IPS-18c (cell line): Measurements from ENCODE around the gene PRPF6.

ENCODE experiments used
- H3K4me3 ChIP-seq: 2 replicates; pipeline ENCODE4 v1.7.0; 2013; ENCODE audit warnings: low read depth, mild to moderate bottlenecking, low read length, moderate library complexity; ENCODE audit not compliant: insufficient read depth
- H3K9me3 ChIP-seq: one replicate; pipeline ENCODE4 v1.6.1; 2013; ENCODE audit warnings: mild to moderate bottlenecking, low read length, moderate library complexity; ENCODE audit not compliant: control insufficient read depth, insufficient read depth

Gene PRPF6

DNA sequence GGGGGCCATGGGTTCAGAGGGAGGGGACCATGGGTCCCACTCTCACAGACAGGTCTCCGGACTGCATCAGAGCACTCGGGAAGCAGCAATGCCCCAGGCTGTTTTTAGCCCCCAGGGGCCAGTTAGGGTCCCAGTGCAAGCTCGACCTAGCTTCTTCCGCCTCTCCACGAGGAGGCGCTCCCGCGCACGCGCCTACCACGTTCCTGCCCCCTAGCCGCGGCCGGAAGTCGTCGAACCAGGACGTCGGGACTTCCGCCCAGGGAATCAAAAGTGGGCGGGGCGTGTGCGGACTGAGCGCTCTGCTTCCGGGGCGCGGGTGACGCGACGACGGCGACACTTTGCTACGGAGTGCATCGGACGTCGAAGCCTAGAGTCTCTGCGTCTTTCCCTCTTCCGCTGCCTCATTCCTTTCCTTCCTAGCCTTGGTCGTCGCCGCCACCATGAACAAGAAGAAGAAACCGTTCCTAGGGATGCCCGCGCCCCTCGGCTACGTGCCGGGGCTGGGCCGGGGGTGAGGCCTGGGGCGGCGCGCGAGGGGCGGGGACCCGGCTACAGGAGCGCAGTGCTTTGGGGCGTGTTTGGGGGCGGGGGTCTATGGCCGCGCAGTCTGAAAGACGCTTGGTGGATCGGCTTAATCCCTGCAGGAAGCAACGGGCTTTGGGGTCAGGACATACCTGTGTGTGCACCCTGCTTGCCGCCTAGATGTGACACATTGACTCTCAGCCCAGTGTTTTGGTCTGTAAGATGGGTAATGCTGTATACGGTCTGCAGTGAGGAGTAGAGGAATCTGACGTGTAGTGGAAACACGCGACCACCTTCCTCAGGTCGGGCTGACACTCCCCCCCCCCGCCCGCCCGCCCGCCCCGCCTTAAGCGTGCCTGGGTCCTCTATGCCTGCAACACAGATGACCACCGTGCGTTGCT, at the start of gene PRPF6:
Gene PRPF6 (plus strand): TSS at position 327 of the 923 bp plus-strand sequence. CDS start 114 bp downstream, at position 441.
- Histone ChIP-seq H3K9me3 (no peaks in the 10 kb centered on the region), H3K4me3 (peak within 1 kb of the TSS; percentile 87)

DNA sequence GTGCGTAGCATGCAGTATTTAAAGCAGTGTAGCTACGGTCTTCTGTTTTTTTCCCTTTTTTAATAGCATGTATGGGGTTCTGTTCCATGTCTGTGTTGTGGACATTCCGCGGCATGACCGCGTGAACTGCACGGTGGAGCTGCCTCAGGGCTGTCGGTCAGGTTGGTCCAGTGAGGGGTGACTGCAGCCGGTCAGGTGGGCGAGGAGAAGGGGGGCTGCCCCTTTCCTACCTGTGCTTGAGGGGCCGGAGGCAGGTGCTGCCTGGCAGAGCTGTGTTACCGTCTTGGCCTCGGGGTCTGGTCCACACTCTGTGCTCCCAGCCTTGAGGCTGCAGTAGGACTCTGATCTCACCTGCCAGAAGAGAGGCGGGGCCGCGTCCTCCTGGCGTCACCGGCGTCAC, 49.2 kb upstream of the PRPF6 start:
- no peaks in the 10 kb centered on the region for H3K9me3 ChIP-seq
- no peak overlapping the region for H3K4me3 ChIP-seq

DNA sequence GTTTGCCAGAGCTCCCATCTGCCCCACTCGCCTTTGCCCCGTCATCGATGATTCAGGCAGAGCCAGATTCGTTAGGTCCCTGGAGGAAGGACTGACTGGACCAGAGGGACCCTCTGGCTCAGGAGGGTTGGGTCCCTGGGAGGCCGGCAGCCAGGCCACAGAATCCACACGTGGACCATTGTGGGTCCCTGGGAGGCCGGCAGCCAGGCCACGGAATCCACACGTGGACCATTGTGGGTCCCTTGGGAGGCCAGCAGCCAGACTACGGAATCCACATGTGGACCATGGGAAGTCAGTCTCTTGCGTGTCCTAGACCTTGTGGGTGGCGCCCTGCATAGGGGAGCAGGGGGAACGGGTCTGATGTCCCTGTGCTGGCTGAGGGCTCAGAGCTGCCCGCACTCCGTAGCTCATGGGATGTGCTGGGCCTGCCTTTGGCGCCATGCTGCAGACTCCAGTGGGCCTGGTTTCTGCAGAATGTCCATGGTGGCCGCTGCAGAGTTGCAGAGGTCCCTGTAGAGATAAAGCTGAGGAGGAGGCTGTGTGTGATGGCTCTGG, 48.2 kb upstream of the PRPF6 start:
- no peak overlapping the region for H3K4me3 ChIP-seq

GRCh38 chr20:63933646-63934045, 47.3 kb upstream of the PRPF6 start:
- H3K4me3 ChIP-seq = no peak overlapping the region
- no peaks in the 10 kb centered on the region for H3K9me3 ChIP-seq

More for the DNA sequence above, 48.2 kb upstream of the PRPF6 start:
- H3K9me3 ChIP-seq = no peaks in the 10 kb centered on the region

DNA sequence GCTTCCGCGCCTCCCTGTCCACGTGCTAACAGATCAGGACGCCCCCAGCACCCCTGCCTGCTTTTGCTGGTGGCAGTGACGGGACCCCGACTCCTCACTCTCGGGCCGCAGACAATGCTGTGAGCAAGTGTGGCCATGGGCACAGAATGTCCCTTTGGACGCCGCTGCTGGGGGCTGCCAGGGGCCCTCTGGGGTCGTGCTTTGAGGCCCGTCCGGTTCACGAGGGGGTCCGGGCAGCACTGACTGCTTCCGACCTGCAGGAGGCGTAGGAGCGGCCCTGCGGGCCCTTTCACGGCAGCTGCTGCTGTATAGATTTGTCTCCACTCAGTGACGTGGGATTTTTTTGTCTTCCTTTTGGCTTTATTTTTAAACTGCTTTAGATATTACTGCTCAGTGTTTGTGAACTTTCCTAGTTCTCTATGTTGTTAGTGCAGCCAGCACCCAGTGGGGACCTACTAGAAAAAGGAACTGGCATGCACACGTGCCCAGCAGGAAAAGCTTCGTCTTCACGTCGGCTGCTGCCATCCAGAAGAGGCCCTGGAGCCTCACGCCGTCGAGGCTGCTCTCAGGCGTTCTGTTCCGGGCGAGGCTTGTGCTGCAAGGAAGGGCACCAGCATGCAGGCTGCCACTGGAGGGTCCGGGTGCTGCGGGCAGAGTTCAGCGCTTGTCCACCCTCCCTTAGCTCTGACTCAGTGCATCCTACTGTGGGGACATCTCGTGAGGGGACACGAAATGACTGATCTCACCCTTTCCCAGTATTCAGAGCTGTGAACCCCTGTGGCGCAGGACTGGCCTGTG, 46.5 kb upstream of the PRPF6 start:
- no peaks in the 10 kb centered on the region for H3K9me3 ChIP-seq
- H3K4me3 ChIP-seq = no peak overlapping the region

DNA sequence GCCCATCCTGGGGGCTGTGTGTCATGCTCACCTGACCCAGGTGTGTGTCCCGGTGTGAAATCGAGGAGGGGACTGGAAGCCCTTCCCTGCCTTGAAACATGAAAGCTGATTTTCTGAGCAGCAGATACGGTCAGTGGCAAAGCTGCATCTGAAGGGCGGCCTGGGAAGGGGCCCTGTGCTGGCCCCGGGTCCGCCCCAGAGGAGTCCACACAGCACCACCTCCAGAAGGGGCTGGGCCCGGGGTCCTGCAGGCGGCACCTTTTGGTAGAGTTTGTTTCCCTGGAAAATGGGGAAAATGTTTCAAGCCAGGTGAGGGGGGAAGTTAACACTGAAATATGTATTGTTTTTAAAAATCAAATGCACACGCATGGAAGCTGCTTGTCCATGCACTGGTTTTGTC, 45.5 kb upstream of the PRPF6 start:
- no peak overlapping the region for H3K4me3 ChIP-seq
- H3K9me3 ChIP-seq = no peaks in the 10 kb centered on the region

DNA sequence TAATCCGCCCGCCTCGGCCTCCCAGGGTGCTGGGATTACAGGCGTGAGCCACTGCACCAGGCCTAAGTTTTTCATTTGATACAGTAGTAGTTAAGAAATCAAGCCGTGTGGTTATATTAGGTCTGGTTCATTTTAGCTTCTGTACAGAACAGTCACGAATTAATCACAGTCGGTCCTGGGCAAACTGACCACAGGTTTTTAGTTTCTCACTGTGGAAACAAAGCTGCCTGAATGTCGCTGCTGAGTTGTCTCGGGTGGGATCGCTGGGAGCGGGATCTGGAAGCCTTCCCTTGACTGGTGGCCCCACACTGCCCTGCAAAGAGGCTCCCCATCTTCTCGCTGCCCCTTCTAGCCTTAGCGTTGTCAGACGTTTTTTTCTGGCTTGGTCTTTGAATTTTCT, 43.3 kb upstream of the PRPF6 start:
- Histone ChIP-seq H3K4me3 (no peak overlapping the region), H3K9me3 (no peaks in the 10 kb centered on the region)

DNA sequence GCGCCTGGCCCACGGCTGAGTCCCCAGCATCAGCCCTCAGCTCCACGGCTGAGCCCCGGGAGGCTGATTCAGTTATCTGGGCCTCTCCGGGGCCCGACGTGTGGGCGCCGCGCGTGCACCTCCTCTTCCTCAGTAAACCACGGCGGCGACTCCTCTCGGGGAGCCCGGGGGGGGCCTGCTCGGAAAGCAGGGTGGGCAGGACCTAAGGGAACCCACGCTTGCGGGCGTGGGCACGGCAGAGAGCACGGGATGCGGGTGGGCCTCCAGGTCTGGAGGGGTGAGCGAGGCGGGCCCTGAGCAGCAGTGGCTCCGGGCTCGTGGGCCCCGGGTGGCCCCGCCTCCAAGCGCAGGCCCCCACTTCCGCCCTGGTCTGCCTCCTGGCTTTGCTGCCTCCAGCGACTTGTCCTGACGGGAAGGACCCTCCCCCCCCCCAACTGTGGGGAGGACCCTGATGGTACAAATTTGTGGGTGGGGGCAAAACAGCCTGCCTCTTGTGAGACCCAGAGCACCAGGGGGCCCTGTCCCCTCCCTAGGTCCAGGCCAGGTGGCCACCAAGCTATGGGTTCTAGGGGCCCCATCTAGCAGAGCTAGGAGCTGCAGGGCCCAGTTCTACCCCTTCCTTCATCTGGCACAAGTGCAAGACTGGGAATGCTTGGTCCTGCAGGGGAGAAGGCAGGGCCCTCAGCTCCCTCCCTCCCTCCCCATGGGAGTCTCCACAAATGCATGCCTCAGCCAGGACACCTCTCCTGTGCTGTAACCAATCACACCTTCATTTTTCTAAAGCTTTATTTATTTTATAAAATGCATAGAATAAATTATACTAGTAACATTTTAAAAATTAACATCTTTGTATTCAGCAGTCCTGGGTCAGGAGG, 41.6 kb upstream of the PRPF6 start:
- H3K9me3 ChIP-seq = no peaks in the 10 kb centered on the region
- peak overlapping the region; percentile 55 for H3K4me3 ChIP-seq

DNA sequence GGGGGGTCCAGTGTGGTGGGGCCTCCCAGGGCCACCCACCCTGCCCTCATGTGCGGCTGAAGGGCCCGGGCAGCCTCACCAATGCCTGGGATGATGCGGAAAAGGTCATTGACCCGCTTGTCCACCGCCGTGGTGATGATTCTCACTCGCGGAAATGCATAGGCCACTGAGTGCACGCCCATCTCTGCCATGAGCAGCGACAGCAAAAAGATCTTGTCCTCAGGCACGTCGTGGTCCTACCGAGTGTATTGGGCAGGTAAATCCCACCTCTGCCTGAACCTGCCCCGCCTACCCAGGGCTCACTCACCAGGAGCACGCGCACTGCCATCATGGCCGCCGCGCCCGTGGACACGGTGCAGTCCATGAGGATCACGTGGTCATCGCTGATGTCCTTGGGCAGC, 40.9 kb upstream of the PRPF6 start:
- no peaks in the 10 kb centered on the region for H3K9me3 ChIP-seq
- H3K4me3 ChIP-seq = peak overlapping the region; percentile 55

GRCh38 chr20:63940472-63941266, 40.3 kb upstream of the PRPF6 start:
- Histone ChIP-seq H3K4me3 (peak overlapping the region; percentile 55), H3K9me3 (no peaks in the 10 kb centered on the region)

GRCh38 chr20:63941282-63942081, 39.5 kb upstream of the PRPF6 start:
- Histone ChIP-seq H3K4me3 (peak overlapping the region; percentile 55), H3K9me3 (no peaks in the 10 kb centered on the region)

GRCh38 chr20:63942250-63942951, 38.5 kb upstream of the PRPF6 start:
- Histone ChIP-seq H3K4me3 (0 out of 2 replicates have a peak overlapping the region, but pooled peaks have one; percentile 25), H3K9me3 (no peaks in the 10 kb centered on the region)

DNA sequence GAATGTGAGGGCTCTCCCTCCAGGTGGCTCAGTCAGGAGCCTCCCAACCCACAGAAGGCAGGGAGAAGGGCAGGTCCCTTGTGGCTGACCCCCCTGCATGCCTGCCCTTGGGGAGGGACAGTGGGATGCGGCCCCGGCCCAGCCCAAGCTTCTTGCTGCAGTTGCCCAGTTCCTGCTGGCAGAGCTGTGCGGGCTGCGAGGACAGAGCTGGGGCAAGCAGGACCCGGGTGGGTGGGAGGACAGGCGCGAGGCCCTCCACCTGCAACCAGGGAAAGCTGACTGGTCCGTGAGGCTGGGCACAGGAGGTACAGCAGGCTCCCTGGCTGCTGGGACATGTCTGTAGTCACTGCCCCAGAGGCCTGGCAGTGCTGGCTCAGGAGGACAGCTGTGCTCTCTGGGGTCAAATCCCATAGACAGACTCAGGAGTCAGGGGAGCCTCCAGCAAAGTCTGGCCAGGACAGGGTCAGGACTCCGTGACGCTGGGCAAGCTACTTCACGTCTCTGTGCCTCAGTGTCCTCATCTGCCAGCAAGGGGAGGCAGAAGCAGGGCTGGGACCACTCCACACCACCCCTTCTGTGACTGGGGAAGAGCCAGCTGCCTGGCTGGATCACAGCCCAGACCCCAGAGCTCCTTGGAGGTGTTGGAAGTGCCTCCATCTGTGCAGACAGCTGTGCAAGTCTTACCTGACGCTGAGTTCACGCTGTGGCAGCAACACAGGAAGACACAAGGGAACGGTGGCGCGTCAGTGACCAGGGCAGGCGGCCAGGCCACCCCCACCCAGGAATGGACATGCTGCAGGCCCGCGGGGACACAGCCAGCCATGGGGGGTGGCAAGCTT, 37.7 kb upstream of the PRPF6 start:
- Histone ChIP-seq H3K4me3 (no peak overlapping the region), H3K9me3 (no peaks in the 10 kb centered on the region)

DNA sequence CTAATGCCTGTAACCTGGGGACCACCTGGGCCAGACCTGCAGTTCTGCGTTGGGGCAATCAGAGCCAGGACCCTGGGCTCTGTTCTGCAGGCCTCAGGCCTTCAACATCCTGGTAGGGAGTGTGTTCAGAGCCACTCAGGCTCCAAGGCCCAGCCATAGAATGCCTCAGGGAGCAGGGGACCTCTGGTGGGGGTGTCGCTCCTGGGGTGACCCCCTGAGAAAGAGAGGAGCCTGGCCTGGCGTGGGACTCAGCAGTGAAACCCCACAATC, 37.2 kb upstream of the PRPF6 start:
- Histone ChIP-seq H3K4me3 (no peak overlapping the region; the same call in 1 of the 2 replicates), H3K9me3 (no peaks in the 10 kb centered on the region)
